OCI-M2 (cell line): Measurements from ENCODE around the gene C11orf54.
A peak's percentile ranks its signal among the peaks of the same experiment; 100 is the strongest.
"Not testable (repeated sequence)": the region's sequence is repeated elsewhere in the genome, so short reads cannot be mapped to it uniquely, and the experiment has no call there.

Experiments
- DNase-seq: peaks from one replicate; lab custom pipeline; 2025; ENCODE audit not compliant: unreplicated experiment; lab: John Stamatoyannopoulos, UW

Gene C11orf54

GRCh38 chr11:93765551-93765950, 24.1 kb downstream of the C11orf54 start:
- DNase-seq: no peak

GRCh38 chr11:93766504-93766903, 25.0 kb downstream of the C11orf54 start:
- no peak for DNase-seq

DNA sequence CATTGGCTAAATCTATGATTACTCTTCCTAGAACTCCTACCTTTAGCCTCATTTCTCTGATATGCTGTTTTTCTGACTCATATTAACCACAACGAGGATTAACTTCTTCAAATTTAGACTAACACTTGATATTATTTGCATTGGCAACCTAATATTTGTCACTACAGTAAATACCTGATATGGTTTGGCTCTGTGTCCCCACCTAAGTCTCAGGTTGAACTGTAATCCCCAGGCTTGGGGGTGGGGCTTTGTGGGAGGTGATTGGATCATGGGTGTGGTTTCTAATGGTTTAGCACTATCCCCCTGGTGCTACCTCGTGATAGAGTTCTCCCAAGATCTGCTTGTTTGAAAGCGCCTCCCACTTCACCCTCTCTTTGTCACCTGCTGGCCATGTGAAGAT, 25.5 kb downstream of the C11orf54 start:
- DNase-seq: no peak

DNA sequence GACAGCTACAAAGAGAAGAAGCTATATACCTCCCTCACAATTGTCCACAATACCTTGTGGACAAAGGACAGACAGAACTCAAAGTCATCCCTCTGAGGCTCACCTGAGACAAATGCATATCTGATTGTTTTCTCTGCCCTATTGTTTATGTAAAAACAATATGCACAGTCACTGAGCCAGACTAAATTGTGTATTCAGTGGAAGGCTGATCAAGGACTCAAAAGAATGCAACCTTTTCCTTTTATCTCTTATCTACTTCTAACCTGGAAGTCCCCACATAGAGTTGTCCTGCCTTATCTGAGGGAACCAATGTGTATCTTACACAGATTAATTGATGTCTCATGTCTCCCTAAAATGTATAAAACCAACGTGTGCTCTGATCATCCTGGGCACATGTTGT, 28.7 kb downstream of the C11orf54 start:
- no peak for DNase-seq

DNA sequence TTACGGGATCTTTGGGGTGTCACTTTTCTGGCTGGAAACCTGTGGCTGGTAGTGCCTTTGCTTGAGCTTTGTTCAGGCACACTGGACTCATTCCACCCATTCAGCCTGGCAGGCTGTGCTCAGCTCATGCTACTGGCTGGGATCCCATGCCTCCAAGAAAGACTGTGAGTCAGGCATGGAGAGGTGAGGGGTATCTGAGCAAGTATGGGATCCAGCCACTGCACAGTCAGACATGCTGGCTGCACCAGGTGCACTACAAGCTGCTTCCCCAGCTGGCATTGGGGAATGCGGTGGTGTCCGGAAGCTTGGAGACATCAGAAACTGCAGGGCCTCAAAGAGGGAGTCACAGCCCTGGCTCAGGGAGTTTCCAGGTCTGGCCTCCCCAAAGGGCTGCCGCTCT, 30.7 kb downstream of the C11orf54 start:
- DNase-seq: no peak

DNA sequence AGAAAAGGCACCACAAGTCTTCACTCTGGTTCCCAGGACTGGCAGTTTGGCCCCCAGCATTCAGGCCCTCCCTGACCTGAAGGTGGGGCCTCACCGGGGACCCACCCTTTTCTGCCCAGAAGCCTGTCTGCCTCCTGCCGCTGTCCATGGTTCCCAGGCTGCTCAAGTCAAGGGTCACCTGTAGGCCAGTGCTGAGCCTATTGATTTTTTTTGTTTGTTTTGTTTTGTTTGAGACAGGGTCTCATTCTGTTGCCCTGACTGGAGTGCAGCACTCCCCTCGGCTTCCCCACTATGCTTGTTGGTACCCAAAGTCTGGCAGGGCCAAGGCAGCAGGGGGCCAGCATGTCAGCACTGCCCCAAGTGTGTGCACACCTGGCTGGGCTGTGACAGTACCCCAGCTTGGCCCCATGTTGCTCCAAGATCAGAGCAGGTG, 31.6 kb downstream of the C11orf54 start:
- no peak for DNase-seq

GRCh38 chr11:93773601-93774200, 32.2 kb downstream of the C11orf54 start:
- DNase-seq: no peak

- not testable (repeated sequence) for DNase-seq
Observed at GRCh38 chr11:93774560-93774959, 33.1 kb downstream of the C11orf54 start.

DNA sequence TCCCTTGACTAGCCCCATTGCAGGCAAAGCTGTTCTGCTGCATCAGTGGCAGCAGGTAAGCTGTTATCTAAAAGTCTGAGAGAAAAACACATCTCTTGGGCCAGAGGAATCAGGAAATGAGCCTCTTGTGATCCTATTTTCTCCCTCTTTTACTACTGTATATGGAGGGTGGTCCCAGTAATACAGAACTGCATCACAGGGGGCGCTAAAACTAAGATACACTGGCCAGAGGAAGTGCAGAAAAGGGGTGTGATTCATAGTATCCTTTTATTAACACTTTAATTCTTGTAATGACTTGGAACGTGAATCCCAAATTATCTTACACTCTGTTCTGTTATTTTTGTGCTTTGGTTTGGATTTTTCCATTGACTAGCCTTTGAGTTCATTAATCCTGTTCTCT, 33.8 kb downstream of the C11orf54 start:
- DNase-seq: no peak

DNA sequence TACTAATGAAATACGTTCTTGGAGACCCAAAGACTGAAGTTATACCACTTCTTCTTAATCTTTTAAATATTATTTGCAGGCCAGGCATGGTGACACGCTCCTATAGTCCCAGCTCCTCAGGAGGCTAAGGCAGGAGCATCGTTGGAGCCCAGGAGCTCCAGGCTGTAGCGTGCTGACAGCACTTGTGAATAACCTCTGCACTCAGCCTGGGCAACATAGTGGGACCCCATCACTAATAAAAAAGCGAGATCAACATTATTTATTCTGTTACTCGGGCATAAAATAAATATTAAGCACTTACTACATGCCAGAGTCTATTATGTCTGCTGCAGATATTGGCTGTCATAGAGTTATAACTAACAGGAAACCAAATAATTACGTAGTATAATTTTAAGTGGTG, 41.9 kb downstream of the C11orf54 start:
- no peak for DNase-seq

GRCh38 chr11:93783765-93784144, 42.3 kb downstream of the C11orf54 start:
- peak; percentile 66 for DNase-seq

DNA sequence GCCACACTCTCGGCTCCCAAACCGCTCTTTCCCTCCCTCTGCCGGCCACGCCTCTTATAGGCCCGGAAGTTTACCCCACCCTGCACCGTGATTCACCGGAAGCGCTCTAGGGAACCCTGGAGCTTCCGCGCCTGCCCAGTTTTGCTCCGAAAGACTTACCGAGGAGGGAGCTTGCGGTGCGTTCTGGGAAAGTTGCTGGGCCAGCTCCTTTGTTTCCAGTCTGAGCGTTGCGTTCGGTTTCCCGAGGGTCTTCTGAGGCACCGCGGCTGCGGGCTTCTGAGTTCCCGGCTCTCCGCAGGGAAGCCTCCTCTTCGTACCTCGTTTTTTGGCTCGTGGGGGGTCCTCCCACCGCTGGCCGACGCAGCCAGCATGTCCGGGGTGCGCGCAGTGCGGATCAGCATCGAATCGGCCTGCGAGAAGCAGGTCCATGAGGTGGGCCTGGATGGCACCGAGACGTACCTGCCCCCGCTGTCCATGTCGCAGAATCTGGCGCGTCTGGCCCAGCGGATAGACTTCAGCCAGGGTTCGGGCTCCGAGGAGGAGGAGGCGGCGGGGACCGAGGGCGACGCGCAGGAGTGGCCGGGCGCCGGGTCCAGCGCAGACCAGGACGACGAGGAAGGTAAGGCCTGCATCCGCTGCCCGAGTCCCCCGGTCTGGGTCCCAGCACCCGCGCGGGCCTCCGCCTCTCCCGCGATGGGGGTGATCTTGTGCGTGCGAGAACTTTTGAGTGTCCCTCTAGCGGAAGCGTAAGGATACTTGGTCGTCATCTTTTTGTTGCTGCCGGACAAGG, 42.9 kb downstream of the C11orf54 start, which contains the start of gene MED17:
Gene MED17 (plus strand): TSS at position 138 of the 790 bp plus-strand sequence. CDS start 232 bp downstream, at position 370.
- DNase-seq: no peak

- DNase-seq: no peak
Observed at GRCh38 chr11:93784935-93785360, 43.5 kb downstream of the C11orf54 start.

- DNase-seq: no peak
Observed at GRCh38 chr11:93791493-93791892, 50.0 kb downstream of the C11orf54 start.

DNA sequence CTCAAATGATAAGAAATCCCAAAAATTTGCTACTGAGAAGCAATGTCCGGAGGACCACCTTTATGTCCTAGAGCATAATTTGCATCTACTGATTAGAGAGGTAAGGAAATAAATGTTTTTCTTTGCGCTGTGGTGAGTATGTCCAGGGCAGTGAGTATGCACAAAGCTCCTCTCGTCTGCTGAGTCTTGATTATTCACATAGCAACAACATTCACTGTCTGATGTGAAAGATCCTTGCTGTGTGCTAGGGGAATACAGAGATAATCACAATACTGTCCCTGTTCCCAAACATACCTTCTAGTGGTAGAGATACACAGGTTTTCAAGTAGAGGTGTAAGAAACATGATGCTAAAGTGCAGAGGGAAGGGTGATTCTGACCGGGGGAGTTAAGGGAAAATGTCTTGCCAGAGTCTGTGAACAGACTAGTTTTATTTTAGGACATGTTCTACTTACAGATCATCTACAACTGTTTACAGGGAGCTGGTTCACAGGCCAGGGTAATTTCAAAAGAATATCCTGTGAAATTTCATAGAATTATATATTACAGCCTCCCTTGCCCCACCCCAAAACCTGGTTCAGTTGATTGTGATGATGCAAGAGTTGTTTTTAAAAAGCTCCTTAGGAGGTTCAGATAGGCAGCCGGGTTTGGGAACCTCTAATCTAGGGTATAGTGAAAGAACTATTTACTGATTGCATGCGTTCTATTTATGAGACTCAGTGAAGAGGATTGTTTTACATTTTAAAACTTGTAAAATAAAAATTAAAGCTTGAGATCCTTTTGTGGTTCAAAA, 55.2 kb downstream of the C11orf54 start:
- no peak for DNase-seq

DNA sequence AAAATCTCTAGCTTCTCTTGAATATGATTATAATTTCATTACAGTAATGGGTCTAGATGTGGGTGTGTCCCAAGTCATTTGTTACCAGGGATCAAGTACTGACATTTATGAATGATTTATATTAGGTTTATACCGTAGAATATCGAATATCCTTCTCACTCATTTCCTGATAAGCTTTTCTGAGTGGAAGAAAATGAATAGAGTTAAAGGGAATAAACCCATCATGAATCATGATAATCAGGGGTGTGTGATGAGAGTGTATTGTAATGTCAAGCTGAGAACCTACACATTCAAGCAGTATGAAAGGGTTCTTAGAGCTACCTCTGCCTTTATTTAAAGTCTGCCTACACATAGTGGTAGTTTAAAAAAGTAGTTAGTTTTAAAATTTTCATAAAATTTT, 59.9 kb downstream of the C11orf54 start:
- DNase-seq: no peak

DNA sequence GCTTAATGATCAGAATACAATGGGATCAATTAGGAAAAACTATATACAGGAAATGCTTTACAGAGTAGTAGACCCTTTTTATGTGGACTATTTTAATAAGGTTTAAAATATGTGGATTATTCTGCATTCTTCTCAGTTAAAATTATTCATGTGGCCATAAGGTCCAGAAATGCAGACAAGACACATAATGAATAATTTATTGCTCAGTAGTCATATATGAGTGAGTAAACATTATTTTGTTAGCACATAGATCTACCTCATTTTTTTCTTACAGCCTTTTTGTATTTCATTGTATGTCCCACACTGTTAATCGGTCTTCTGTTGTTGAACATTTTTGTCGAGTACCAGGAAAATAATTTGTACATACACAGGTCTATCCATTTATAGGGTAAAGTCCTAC, 63.4 kb downstream of the C11orf54 start:
- no peak for DNase-seq

DNA sequence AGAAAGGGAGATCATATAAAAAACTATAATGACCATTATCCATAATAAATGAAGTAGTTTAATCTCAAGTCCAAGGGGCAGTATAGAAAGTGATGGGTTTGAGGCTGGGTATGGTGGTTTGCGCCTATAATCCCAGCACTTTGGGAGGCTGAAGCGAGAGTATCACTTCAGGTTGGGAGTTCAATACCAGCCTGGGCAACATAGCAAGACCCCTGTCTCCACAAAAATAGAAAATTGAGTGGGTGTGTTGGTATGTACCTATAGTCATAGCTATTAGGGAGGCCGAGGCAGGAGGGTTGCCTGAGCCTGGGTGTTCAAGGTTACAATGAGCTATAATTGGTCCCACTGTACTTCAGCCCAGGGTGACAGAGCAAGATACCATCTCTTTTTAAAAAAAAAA, 66.5 kb downstream of the C11orf54 start:
- no peak for DNase-seq

DNA sequence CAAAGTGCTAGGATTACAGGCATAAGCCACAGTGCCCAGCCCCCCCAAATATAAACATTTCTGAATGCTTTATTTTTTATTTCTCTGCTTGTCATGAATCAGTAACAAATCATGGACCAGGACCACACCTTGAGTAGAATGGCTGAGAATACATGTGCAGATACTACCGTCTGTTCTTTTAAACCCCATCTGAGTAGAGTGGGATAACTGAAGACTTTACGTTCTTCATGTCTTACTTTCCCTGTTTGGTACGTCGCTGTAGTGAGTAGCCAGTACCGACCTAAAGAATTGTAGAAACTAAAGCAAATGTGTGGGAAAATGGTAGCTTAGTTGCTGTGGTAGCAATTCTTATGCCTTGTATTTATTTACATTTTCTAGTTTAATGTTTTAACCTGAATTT, 72.5 kb downstream of the C11orf54 start:
- DNase-seq: no peak
